Keratinocyte (primary cell): Measurements from ENCODE around the gene CPEB4. TPM values are rescaled to one million over a fixed set of nuclear protein-coding genes. Genes with fewer than 3 reads are reported as not detected.

Experiments used
- DNase-seq: peaks from one replicate; pipeline ENCODE4 v3.0.0-alpha.2; 2011; ENCODE audit warnings: low read depth, missing footprints, low spot score
- FAIRE-seq: peaks from 2 replicates; lab custom pipeline; 2011; peaks lifted over from hg19 to GRCh38; lab: Jason Lieb, UNC
- H2AFZ ChIP-seq: 2 replicates; pipeline ENCODE4 v1.6.0; 2012; ENCODE audit warnings: low read length, control low read depth, inconsistent platforms; ENCODE audit not compliant: control insufficient read depth
- H3K27ac ChIP-seq: 2 replicates; pipeline ENCODE4 v1.5.1; 2011; ENCODE audit warnings: low read length; ENCODE audit not compliant: control insufficient read depth, insufficient read depth
- H3K27me3 ChIP-seq: 3 replicates; pipeline ENCODE4 v1.6.0; 2011; ENCODE audit warnings: low read length; ENCODE audit not compliant: control insufficient read depth, insufficient read depth; ENCODE audit errors: extremely low read depth
- H3K36me3 ChIP-seq, 2 experiments: 2 replicates in 1 of 2; 3 replicates in 1 of 2; pipeline ENCODE4 v1.5.1; 2011; ENCODE audit warnings: low read length in 2 of 2, mild to moderate bottlenecking in 1 of 2; ENCODE audit not compliant: control insufficient read depth in 2 of 2, insufficient read depth in 2 of 2; ENCODE audit errors: extremely low read depth in 1 of 2
- H3K4me1 ChIP-seq: 3 replicates; pipeline ENCODE4 v1.5.1; 2011; ENCODE audit warnings: low read length; ENCODE audit not compliant: control insufficient read depth, insufficient read depth; ENCODE audit errors: extremely low read depth
- H3K4me2 ChIP-seq: 3 replicates; pipeline ENCODE4 v1.6.0; 2011; ENCODE audit warnings: low read depth, low read length; ENCODE audit not compliant: control insufficient read depth, insufficient read depth; ENCODE audit errors: extremely low read depth
- H3K4me3 ChIP-seq, 3 experiments: fragments of 200-600 bp in 1 of 3; sonication (generic) in 1 of 3; 2 replicates in 2 of 3; 3 replicates in 1 of 3; pipeline ENCODE4 v1.5.1; 2011 to 2016; ENCODE audit warnings: low read length in 3 of 3, mild to moderate bottlenecking in 3 of 3, control low read depth in 2 of 3, inconsistent platforms in 1 of 3, low read depth in 1 of 3, mixed read lengths in 1 of 3, mixed run types in 1 of 3, moderate library complexity in 1 of 3; ENCODE audit not compliant: control insufficient read depth in 2 of 3, insufficient read depth in 2 of 3; ENCODE audit errors: extremely low read depth in 1 of 3
- H3K79me2 ChIP-seq: 2 replicates; pipeline ENCODE4 v1.6.0; 2012; ENCODE audit warnings: low read length; ENCODE audit not compliant: control insufficient read depth, insufficient read depth
- H3K9ac ChIP-seq: 3 replicates; pipeline ENCODE4 v1.6.0; 2011; ENCODE audit warnings: low read length; ENCODE audit not compliant: control insufficient read depth, insufficient read depth; ENCODE audit errors: extremely low read depth
- H3K9me1 ChIP-seq: 3 replicates; pipeline ENCODE4 v1.6.0; 2011; ENCODE audit warnings: low read length; ENCODE audit not compliant: control insufficient read depth, insufficient read depth; ENCODE audit errors: extremely low read depth
- H3K9me3 ChIP-seq: 2 replicates; pipeline ENCODE4 v1.5.1; 2012; ENCODE audit warnings: low read depth, low read length; ENCODE audit not compliant: control insufficient read depth
- H4K20me1 ChIP-seq: 3 replicates; pipeline ENCODE4 v1.6.0; 2011; ENCODE audit warnings: low read length; ENCODE audit not compliant: control insufficient read depth, insufficient read depth; ENCODE audit errors: extremely low read depth
- EZH2 ChIP-seq: IDR thresholded peaks from one replicate; pipeline ENCODE4 v1.6.1; 2012; ENCODE audit warnings: inconsistent platforms, mild to moderate bottlenecking, low read length, moderate library complexity
- dilution Hi-C: fragments of 300-500 bp; cut with MboI; formaldehyde crosslinking; loops from one replicate; pipeline ENCODE4 v1.7.0; 2020; ENCODE audit warnings: low sequenced_read_pairs; ENCODE audit not compliant: extremely low pct_ligation_motif_present
- polyA plus RNA-seq, 5 experiments: library from polyadenylated mRNA; depleted of rRNA in 3 of 5; stranded (reverse) in 3 of 5; stranded (forward) in 1 of 5; unstranded in 1 of 5; fragments of >200 nt; gene quantifications; 1 replicate in 1 of 5; 2 replicates in 3 of 5; 3 replicates in 1 of 5; pipeline versions ENCODE4 v1.2.1 to v1.2.3, GENCODE V29; 2011 to 2012; ENCODE audit warnings: missing spikeins in 2 of 5, low read depth in 1 of 5, low replicate concordance in 1 of 5
- TF ChIP-seq, protein P1 (sequence below), 3 experiments: IDR thresholded peaks in 1 of 3; conservative IDR thresholded peaks in 1 of 3; optimal IDR thresholded peaks in 1 of 3; 2 replicates in 2 of 3; 3 replicates in 1 of 3; pipeline versions ENCODE3 to v1.5.1; 2011; ENCODE audit warnings: low read length in 3 of 3, mild to moderate bottlenecking in 3 of 3, moderate library complexity in 2 of 3, control low read depth in 1 of 3, inconsistent platforms in 1 of 3; ENCODE audit not compliant: insufficient read depth in 2 of 3; ENCODE audit errors: extremely low read depth in 1 of 3

The CPEB4 gene
- polyA plus RNA-seq, 1 donor (not counting 4 experiments of a cell fraction or from before 2014, with no cell fraction given), result 13.8 TPM

DNA sequence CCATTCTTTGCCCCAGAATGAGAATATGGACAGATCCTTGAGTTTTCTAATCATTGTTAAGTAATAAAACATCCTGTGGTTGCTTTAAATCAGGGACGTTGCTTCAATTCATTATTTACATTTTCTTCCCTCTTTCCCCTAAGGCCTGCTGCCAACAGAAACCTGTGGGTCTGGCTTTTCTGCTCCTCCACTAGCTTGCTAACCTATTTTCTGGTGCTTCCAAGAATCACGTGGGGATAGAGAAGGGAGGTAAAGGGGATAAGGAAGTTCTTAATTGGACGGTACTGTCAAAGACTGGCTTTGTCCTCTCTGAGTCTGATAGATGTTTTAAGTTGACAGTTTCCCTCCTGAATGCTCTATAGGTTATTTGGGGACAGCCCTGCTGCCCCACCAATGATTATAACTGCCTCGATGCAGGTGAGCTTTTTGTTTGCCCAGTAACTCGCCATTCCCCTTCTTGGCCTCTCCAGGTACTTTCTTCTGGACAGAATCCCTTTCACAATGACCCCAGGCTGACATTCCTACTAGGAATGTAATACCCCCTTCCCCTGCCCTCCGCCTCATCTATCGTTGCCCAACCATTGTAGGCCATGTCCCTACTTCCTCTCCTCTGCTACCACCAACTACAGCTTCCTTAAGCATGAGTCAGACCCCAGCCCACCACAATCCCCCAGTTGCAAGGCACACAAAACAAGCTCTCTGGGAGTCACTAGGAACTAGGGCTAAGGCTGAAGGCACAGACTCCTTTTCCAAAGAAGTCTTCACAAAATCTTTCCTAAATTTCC is 19.9 kb upstream of the CPEB4 start:
- H3K9ac ChIP-seq, result no peak overlapping the region

DNA sequence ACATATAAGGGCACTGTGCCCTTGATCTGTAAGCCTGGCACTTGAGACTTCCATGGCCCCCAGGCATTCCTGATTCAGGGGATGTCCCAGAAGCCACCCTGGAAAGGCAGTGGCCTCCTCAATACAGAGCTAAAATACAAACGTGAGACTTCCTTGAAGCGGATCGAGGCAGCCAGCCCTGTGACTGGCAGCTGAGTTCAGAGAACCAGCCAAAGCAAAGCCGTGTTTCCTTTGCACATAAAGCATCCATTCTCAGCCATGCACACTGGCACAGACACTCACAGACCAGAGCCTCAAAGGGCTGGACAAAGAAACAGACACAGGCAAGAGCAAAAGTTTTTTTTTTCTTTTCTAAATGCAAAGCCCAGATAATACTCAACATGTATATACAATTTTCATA is 18.8 kb upstream of the CPEB4 start:
- Histone ChIP-seq H3K9ac (no peak overlapping the region), H3K9me1 (no peaks in the 10 kb centered on the region), H4K20me1 (no peaks in the 10 kb centered on the region), H3K9me3 (no peaks in the 10 kb centered on the region), H3K4me3 (no peak overlapping the region), H3K4me1 (no peaks in the 10 kb centered on the region), H3K4me2 (no peak overlapping the region), H3K27ac (no peak overlapping the region), H3K27me3 (no peaks in the 10 kb centered on the region), H3K36me3 (no peaks in the 10 kb centered on the region), H2AFZ (no peak overlapping the region), H3K79me2 (no peaks in the 10 kb centered on the region)
- dilution Hi-C loops, result no loop called here
- no peak for TF ChIP-seq EZH2
- TF ChIP-seq, protein P1, sequence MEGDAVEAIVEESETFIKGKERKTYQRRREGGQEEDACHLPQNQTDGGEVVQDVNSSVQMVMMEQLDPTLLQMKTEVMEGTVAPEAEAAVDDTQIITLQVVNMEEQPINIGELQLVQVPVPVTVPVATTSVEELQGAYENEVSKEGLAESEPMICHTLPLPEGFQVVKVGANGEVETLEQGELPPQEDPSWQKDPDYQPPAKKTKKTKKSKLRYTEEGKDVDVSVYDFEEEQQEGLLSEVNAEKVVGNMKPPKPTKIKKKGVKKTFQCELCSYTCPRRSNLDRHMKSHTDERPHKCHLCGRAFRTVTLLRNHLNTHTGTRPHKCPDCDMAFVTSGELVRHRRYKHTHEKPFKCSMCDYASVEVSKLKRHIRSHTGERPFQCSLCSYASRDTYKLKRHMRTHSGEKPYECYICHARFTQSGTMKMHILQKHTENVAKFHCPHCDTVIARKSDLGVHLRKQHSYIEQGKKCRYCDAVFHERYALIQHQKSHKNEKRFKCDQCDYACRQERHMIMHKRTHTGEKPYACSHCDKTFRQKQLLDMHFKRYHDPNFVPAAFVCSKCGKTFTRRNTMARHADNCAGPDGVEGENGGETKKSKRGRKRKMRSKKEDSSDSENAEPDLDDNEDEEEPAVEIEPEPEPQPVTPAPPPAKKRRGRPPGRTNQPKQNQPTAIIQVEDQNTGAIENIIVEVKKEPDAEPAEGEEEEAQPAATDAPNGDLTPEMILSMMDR (optimal IDR thresholded peaks at IDR 0.05 in 1 of 3, IDR thresholded peaks at IDR 0.05 in 1 of 3, conservative IDR thresholded peaks at IDR 0.05 in 1 of 3; ENCODE audit: extremely low read depth in 1 of 3, insufficient read depth in 2 of 3, low read length in 3 of 3), result no peak
- no peak for FAIRE-seq
- DNase-seq, result no peak

More for the DNA sequence above, 19.9 kb upstream of the CPEB4 start:
- H3K9me1 ChIP-seq, result no peaks in the 10 kb centered on the region
- no peaks in the 10 kb centered on the region for H3K9me3 ChIP-seq
- H3K79me2 ChIP-seq, result no peaks in the 10 kb centered on the region
- TF ChIP-seq EZH2, result no peak
- TF ChIP-seq, protein P1 (optimal IDR thresholded peaks at IDR 0.05 in 1 of 3, IDR thresholded peaks at IDR 0.05 in 1 of 3, conservative IDR thresholded peaks at IDR 0.05 in 1 of 3; ENCODE audit: extremely low read depth in 1 of 3, insufficient read depth in 2 of 3, low read length in 3 of 3), result no peak
- no peaks in the 10 kb centered on the region for H3K27me3 ChIP-seq
- no peaks in the 10 kb centered on the region for H4K20me1 ChIP-seq
- H3K4me1 ChIP-seq, result no peaks in the 10 kb centered on the region
- DNase-seq (no peak), FAIRE-seq (no peak)
- dilution Hi-C loops, result no loop called here
- no peak overlapping the region for H3K4me2 ChIP-seq
- H3K27ac ChIP-seq, result no peak overlapping the region
- H3K36me3 ChIP-seq, result no peaks in the 10 kb centered on the region
- no peak overlapping the region for H2AFZ ChIP-seq
- H3K4me3 ChIP-seq, result no peak overlapping the region
